Cardiac muscle cell (in vitro differentiated cells and primary cell): ENCODE measurements around the gene METTL1. TPM values are rescaled to one million over a fixed set of nuclear protein-coding genes. Genes with fewer than 3 reads are reported as not detected.

Source experiments
- DNase-seq, 2 donors: peaks; one replicate each; pipeline versions ENCODE4 v3.0.0 to v3.0.0-alpha.2; 2010 to 2017; ENCODE audit warnings: low read depth in 1 of 2, low spot score in 1 of 2
- H3K27ac ChIP-seq: fragments of 200-600 bp; sonication (generic); 2 replicates; pipeline ENCODE4 v1.5.1; 2016
- H3K27me3 ChIP-seq: fragments of 200-600 bp; sonication (generic); 2 replicates; pipeline ENCODE4 v1.6.0; 2016; ENCODE audit warnings: control low read depth
- H3K36me3 ChIP-seq: fragments of 200-600 bp; sonication (generic); 2 replicates; pipeline ENCODE4 v1.5.1; 2016; ENCODE audit warnings: control low read depth
- H3K4me1 ChIP-seq: fragments of 200-600 bp; sonication (generic); 2 replicates; pipeline ENCODE4 v1.8.1; 2017; ENCODE audit warnings: low read depth, mild to moderate bottlenecking, mixed run types
- H3K4me3 ChIP-seq: fragments of 200-600 bp; sonication (generic); 2 replicates; pipeline ENCODE4 v1.5.1; 2016; ENCODE audit warnings: mild to moderate bottlenecking
- H3K9me3 ChIP-seq: fragments of 200-600 bp; sonication (generic); 2 replicates; pipeline ENCODE4 v1.5.1; 2017; ENCODE audit warnings: low read depth, mild to moderate bottlenecking, control low read depth
- polyA plus RNA-seq: library from polyadenylated mRNA; unstranded; fragments of >200 nt; fragmentation: Nextera tagmentation; extraction: Ambion mirVana; gene quantifications from 2 replicates; pipeline ENCODE4 v1.2.1, GENCODE V29; 2016
- total RNA-seq: library from RNA; depleted of rRNA; stranded (reverse); fragments of >200 nt; gene quantifications from 2 replicates; pipeline ENCODE4 v1.2.3, GENCODE V29; 2016
- TF ChIP-seq, protein P1 (sequence below): IDR thresholded peaks from 2 replicates; pipeline ENCODE4 v1.5.1; 2012; ENCODE audit warnings: low read depth, mild to moderate bottlenecking, low read length

The METTL1 gene
- total and polyA plus RNA-seq, 2 experiments from 2014 or later: 8.1 to 21.6 TPM

DNA sequence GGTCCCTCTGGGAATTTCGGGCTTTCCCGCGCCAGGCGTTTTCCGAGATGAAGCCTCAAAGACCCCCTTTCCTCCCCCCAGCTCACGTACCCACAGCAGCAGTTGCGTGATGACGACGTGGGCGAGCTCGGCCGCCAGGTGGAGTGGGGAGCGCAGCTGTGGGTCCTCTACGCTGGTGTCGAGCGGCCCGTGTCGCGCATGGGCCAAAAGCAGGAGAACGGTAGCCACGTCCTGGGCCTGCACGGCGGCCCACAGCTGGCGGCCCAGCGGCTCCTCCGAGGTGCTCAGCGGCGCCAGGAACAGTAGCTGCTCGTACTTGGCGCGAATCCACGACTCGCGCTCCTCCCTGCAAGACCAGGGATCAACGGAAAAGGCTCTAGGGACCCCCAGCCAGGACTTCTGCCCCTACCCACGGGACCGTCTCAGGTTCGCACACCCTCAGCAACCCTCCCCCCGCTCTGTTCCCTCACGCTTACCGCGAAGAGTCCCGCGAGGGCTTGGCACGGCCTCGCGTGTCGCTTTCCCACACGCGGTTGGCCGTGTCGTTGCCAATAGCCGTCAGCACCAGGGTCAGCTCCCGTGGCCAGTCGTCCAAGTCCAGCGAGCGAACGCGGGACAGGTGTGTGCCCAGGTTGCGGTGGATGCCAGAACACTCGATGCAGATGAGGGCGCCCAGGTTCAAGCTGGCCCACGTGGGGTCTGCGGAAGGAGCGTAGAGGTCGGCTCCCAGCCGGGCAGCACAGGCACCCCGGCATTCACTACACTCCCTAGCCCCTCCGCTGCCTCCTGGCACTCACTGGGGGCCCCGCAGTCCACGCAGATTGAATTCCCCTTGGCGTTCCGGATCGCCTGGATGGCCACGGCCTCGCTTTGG lies 44.8 kb downstream of the METTL1 start:
- H3K27me3 ChIP-seq: peaks cover 90% of the 10 kb centered on the region
- H3K27ac ChIP-seq: no peak overlapping the region
- TF ChIP-seq, protein P1, sequence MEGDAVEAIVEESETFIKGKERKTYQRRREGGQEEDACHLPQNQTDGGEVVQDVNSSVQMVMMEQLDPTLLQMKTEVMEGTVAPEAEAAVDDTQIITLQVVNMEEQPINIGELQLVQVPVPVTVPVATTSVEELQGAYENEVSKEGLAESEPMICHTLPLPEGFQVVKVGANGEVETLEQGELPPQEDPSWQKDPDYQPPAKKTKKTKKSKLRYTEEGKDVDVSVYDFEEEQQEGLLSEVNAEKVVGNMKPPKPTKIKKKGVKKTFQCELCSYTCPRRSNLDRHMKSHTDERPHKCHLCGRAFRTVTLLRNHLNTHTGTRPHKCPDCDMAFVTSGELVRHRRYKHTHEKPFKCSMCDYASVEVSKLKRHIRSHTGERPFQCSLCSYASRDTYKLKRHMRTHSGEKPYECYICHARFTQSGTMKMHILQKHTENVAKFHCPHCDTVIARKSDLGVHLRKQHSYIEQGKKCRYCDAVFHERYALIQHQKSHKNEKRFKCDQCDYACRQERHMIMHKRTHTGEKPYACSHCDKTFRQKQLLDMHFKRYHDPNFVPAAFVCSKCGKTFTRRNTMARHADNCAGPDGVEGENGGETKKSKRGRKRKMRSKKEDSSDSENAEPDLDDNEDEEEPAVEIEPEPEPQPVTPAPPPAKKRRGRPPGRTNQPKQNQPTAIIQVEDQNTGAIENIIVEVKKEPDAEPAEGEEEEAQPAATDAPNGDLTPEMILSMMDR: peak; percentile 45
- peaks cover 4% of the 10 kb centered on the region for H3K4me1 ChIP-seq
- DNase-seq: peak; percentile 64 to 73
- no peaks in the 10 kb centered on the region for H3K9me3 ChIP-seq
- peak overlapping the region; percentile 20 for H3K4me3 ChIP-seq
- no peaks in the 10 kb centered on the region for H3K36me3 ChIP-seq

DNA sequence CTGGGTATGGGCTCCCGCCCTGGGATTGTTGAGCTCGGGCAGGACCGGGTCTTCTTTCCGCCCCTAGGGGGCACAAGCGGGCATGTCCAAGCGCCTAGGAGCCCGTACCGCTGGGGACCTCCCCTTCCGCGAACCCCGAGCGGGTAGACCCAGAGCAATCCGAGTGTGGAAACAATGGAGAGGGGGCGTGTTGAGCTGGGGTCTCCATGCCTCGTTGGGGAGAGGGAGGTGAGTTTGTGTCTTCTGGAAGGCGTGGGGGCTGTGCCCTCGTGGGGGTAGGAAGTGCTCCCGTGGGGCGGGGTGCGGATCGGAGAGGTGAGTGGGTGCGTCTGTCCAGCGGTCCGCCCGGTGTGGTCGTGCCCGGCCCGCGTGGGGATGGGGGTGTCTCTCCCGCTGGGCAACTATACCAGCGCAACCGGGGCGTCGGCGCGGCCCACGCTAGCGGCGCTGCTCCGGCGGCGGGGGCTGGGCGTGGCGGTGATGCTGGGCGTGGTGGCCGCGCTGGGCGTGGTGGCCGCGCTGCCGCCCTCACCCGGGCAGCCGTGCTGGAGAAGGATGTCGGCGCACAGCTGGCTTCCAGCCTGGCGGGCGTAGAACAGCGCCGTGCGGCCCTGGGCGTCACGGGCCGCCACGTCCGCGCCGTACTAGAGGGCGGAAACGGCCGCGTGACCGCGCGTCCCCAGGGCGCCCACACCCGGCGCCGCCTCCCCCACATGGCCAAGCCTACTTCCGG lies 45.6 kb downstream of the METTL1 start:
- Histone ChIP-seq H3K4me1 (peaks cover 4% of the 10 kb centered on the region), H3K9me3 (no peaks in the 10 kb centered on the region), H3K4me3 (peak overlapping the region; percentile 20), H3K36me3 (no peaks in the 10 kb centered on the region), H3K27me3 (peaks cover 82% of the 10 kb centered on the region), H3K27ac (no peak overlapping the region)
- TF ChIP-seq, protein P1: peak; percentile 88
- peak; percentile 69 to 87 for DNase-seq

DNA sequence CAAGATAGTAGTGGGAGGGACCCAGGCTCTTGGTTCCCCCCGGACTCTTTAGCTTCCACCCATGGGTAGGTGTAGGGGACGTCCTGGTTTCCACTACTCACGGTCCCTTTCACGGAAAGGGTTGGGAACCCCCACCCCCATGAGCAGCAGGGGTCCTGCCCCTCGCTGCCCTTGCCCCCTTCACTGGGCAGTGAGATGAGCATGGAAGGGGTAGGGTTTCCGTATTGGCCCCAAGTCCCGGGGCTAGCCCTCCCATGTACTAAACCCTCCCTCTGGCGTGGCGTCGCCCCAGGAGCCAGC lies 46.1 kb downstream of the METTL1 start:
- DNase-seq: no peak
- Histone ChIP-seq H3K9me3 (no peaks in the 10 kb centered on the region), H3K27me3 (peaks cover 77% of the 10 kb centered on the region), H3K36me3 (no peaks in the 10 kb centered on the region), H3K4me1 (peaks cover 4% of the 10 kb centered on the region), H3K27ac (no peak overlapping the region), H3K4me3 (peak overlapping the region; percentile 20)
- TF ChIP-seq, protein P1: no peak

DNA sequence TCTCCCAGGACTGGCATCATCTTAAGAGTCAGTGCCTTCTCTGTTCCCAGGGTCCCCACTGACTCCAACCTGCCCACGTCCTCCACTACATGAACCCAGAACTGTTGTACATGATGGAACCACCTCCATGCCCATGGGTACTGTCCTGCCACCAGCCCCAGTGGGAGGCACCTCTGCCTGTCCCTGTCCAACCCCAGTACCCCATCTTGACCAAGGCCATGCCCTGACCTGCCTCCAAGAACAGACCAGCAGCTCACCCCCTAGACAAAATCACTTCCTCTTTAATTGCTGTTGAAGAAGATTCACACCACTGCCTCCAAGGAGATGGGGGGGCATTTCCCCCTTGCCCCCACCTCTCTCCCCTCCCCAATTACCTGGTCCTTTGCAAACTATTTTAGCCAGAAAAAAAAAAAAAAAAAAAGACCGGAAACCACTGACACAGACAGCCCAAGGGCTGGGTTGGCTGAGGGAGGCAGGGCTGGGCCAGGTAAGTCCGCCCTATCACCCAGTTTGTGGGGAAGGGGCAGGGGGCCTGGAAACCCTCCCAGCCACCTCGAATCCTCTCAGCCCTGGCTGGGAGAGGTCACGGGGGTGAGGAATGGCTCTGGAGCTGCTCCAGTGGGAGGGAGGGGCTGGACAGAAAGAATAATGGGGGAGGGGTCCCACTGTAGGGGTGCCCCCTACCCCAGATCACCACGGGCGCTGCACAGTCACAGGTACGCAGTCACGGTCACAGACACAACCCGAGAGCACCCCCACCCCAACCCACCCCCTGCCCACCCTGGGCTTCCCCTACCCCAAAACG lies 46.8 kb downstream of the METTL1 start:
- no peak overlapping the region for H3K4me3 ChIP-seq
- H3K27me3 ChIP-seq: peaks cover 71% of the 10 kb centered on the region
- H3K4me1 ChIP-seq: peaks cover 4% of the 10 kb centered on the region

More for the DNA sequence above, 46.8 kb downstream of the METTL1 start:
- TF ChIP-seq, protein P1: no peak
- no peak overlapping the region for H3K27ac ChIP-seq
- H3K36me3 ChIP-seq: peaks cover under 1% of the 10 kb centered on the region
- DNase-seq: no peak
- H3K9me3 ChIP-seq: no peaks in the 10 kb centered on the region
